ENCODE results near the gene XXYLT1. TPM values are rescaled to one million over a fixed set of nuclear protein-coding genes. Genes with fewer than 3 reads are reported as not detected.
A peak's percentile ranks its signal among the peaks of the same experiment; 100 is the strongest.

Gene XXYLT1
- total and polyA plus RNA-seq, 2 of the 4 experiments (the other 2 are of a cell fraction) = 14.7 to 18.1 TPM

DNA sequence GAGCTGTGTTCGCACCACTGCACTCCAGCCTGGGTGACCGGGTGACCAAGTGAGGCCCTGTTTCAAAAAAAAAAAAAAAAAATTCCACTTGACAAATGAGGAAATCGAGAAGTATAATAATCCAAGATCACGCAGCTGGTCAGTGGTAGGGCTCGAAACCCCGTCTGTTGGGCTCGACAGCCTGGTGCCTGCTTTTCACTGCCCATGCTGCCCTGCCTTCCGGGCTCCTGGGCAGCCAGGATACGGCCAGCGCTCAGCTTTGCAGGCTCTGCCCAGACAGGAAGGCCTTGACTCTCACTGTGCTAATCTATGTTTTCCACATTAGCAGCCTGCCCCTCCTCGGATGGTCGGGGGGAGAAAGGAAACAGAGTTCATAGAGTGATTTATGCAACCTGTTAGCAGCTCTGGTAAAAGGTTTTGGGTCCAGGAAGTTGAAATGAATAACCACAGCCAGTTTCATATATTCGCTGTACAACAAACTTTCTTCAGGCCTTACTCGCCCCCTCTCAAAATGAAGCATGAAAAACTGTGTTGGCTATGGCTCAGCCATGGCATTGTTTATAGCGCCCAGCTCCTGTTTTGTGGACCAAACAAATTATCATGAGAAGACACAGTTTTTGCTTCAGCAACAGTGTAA is 108.8 kb downstream of the XXYLT1 start (continued):
- no peak for TF ChIP-seq RAD21 (IDR thresholded peaks at IDR 0.05; ENCODE audit: low read length)

GRCh38 chr3:195160908-195161434 is 110.0 kb downstream of the XXYLT1 start:
- H2AFZ ChIP-seq (replicated peaks; ENCODE audit: low read length, poor library complexity) = peak overlapping the region; percentile 77
- H3K9me1 ChIP-seq (ENCODE audit: insufficient read depth, low read length) = peaks cover 35% of the 10 kb centered on the region
- no TSS peak for BruUV-seq (replicated peaks)
- peak overlapping the region; percentile 62 for H3K18ac ChIP-seq (ENCODE audit: low read depth, low read length)
- H2BK15ac ChIP-seq (ENCODE audit: low read depth, low read length) = peak overlapping the region; percentile 91; the same call in 2 of the 3 replicates
- peak overlapping the region; percentile 75 for H2BK5ac ChIP-seq (ENCODE audit: low read depth, low read length, poor library complexity, severe bottlenecking)
- no peak for ATAC-seq (ENCODE audit: low read depth)
- H3K27ac ChIP-seq (ENCODE audit: insufficient read depth, low read length) = peak overlapping the region; percentile 88
- CTCF ChIA-PET = no interaction called here
- intact Hi-C loops (cut with micrococcal nuclease) (no loop called here), dilution Hi-C loops (cut with HindIII; ENCODE audit: low sequenced_read_pairs, unreplicated experiment) (no loop called here), in situ Hi-C loops (cut with MboI; ENCODE audit: low sequenced_read_pairs) (no loop called here)
- H3K4ac ChIP-seq (ENCODE audit: low read depth, low read length) = peak overlapping the region; percentile 97
- peaks cover 16 to 51% of the 10 kb centered on the region in 2 experiments for H3K79me1 ChIP-seq (ENCODE audit: low read depth in 1 of 2, low read length in 2 of 2)
- peaks cover 18% of the 10 kb centered on the region for H3K4me1 ChIP-seq (ENCODE audit: control insufficient read depth, insufficient read depth, low read length)
- no peaks in the 10 kb centered on the region for H3K27me3 ChIP-seq (ENCODE audit: control insufficient read depth, insufficient read depth, low read length)
- peak overlapping the region; percentile 74 for H4K5ac ChIP-seq (ENCODE audit: low read depth, low read length)
- H4K20me1 ChIP-seq (ENCODE audit: insufficient read depth, low read length) = no peaks in the 10 kb centered on the region
- peak overlapping the region; percentile 86 for H3K14ac ChIP-seq (replicated peaks; ENCODE audit: low read depth, low read length)
- peak overlapping the region; percentile 34; the same call in 1 of the 2 replicates for H3K56ac ChIP-seq (ENCODE audit: extremely low read depth, insufficient read depth, low read length)
- WGBS, 2 experiments (ENCODE audit: extremely low coverage in 2 of 2, insufficient read length in 1 of 2) = 98% methylated on average over 7 of the region's 11 CpGs; no CpG with 5 or more reads in 1 of the 2 experiments
- DNase-seq = no peak
- H4K8ac ChIP-seq (ENCODE audit: low read depth in 2 of 2, low read length in 2 of 2) = peak overlapping the region; percentile 72 to 93; a peak in 3 of 4 replicates
- peak overlapping the region; percentile 78 for H2AK9ac ChIP-seq (replicated peaks; ENCODE audit: low read depth, low read length, poor library complexity)
- peak overlapping the region; percentile 99 for H2BK120ac ChIP-seq (ENCODE audit: low read depth, low read length)
- TF ChIP-seq ELK1 (IDR thresholded peaks at IDR 0.05; ENCODE audit: borderline replicate concordance, low read depth, low read length) (no peak), RCOR1 (IDR thresholded peaks at IDR 0.05; ENCODE audit: insufficient replicate concordance, low read length) (no peak), NFE2L2 (IDR thresholded peaks at IDR 0.05; ENCODE audit: low read depth, low read length) (no peak), MAFK (IDR thresholded peaks at IDR 0.05; ENCODE audit: low read depth, low read length) (no peak), CEBPB (IDR thresholded peaks at IDR 0.05; ENCODE audit: low read depth, low read length) (no peak), POLR2A (IDR thresholded peaks at IDR 0.05; ENCODE audit: low read depth, low read length) (no peak)
- TF ChIP-seq, protein P1, sequence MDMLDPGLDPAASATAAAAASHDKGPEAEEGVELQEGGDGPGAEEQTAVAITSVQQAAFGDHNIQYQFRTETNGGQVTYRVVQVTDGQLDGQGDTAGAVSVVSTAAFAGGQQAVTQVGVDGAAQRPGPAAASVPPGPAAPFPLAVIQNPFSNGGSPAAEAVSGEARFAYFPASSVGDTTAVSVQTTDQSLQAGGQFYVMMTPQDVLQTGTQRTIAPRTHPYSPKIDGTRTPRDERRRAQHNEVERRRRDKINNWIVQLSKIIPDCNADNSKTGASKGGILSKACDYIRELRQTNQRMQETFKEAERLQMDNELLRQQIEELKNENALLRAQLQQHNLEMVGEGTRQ (IDR thresholded peaks at IDR 0.05; ENCODE audit: low read depth, low read length) = no peak
- peak overlapping the region; percentile 96 for H2AK5ac ChIP-seq (ENCODE audit: low read depth, low read length)
- peak overlapping the region; percentile 75 for H3K23ac ChIP-seq (ENCODE audit: low read depth, low read length)
- no peak overlapping the region for H3K4me3 ChIP-seq (ENCODE audit: insufficient read depth, low read depth, low read length)
- H4K91ac ChIP-seq (ENCODE audit: insufficient read depth, low read depth, low read length) = peak overlapping the region; percentile 94
- peak overlapping the region; percentile 69 for H2BK20ac ChIP-seq (ENCODE audit: low read depth, low read length)
- H3K9me3 ChIP-seq (ENCODE audit: control insufficient read depth, insufficient read depth, low read length) = no peaks in the 10 kb centered on the region
- POLR2A ChIA-PET (ENCODE audit: unreplicated experiment) = no interaction called here
- no peak overlapping the region for H3K4me2 ChIP-seq (ENCODE audit: low read depth, low read length)
- H3K36me3 ChIP-seq (ENCODE audit: control insufficient read depth, insufficient read depth, low read length) = no peaks in the 10 kb centered on the region
- no peak overlapping the region for H3K9ac ChIP-seq (ENCODE audit: low read depth, low read length)

Measured in IMR-90 (cell line).